Suppressor macrophage (primary cell): Measurements from ENCODE around the gene PLCB4.

Experiments used
- DNase-seq, 4 experiments: peaks; one replicate each; pipeline ENCODE4 v3.0.0-alpha.2; 2020 to 2022

PLCB4 gene

DNA sequence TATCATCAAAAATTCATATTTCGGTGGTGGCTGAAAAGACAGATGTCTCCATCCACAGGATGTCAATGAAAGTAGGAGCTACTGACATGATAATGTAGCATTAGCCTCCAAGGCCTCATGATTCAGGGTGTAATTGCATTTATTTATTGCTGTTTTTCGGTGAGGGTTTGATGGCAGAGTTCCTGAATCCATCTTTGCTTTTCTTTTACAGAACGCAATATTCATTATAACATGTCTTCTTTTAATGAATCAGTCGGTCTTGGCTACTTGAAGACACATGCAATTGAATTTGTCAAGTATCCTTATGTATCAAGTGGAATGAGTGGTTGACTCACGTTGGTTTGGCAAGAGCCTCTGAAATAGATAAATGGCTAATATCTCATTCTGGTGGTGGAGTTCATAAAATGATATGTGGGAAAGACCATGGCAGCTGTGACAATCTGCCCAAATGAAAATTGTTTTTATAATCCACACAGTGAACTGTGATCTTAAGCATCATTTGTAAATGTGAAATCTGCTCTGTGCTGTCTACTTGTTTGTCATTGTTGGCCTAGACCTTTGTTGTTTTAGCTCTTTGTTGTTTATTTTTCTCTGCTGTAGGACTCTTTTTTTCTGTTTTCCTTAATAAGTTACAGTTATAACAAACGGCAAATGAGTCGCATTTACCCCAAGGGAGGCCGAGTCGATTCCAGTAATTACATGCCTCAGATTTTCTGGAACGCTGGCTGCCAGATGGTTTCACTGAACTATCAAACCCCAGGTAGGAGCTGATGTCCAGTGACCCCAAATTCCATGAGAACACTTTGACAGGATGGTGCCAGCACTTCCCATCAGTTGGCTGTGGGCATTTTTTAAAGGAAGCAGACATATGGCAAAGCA lies 339.8 kb downstream of the PLCB4 start:
- DNase-seq = no peak

DNA sequence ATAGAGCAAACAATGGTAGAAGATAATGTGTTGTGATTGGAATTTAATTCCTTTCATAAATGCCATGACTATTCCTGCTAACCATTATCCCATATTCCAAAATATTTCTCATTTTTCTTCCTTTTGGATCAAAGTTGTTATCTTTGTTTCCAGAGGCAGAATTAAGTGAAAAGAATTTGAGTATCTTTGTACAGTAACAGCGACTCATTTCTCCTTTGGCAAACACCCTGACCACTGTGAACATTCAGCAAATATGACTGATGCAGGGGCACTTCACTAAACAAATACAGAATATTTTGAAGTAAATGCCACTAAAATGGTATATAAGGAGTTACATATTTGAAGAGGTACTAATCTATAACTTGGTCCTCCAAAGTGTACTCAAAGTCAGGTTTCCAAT lies 340.5 kb downstream of the PLCB4 start:
- DNase-seq = no peak

DNA sequence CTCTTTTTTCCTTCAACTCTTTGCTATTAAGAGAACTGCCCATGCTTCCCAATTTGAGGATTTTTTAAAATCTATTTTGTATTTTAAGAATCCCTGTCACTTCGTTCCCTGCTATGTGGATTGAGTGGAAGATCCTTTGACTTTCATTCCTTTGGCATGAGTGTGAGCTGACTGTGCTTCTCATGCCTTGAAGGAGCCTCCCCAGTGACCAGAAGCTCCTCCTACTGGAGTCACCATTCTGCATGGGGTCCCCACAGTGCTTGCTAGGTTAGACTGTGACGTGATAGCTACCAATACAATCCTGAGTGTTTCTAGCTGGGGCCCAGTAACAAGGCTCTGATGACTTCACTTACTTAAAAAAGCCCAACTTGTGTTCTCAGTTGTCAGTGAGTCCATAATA lies 341.1 kb downstream of the PLCB4 start:
- DNase-seq = no peak

DNA sequence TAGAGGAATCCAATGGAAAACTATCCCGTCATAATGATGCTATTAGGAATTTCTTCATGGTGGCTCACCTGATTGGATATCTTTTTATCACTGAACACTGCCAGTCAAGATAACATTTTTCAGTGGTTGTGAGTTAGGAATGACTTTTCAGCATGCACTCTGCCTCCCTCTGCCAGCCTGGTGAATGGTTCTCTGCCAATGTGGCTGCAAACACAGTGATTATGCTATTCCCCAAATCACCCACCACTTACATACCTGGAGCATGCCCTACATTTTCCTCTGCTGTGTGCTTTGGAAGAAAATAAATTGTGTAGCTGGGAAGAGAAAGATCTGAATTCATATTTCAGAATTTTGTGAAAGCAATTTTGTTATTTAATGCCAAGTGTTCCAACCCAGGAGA lies 342.9 kb downstream of the PLCB4 start:
- DNase-seq = no peak

GRCh38 chr20:9412309-9412708 lies 343.4 kb downstream of the PLCB4 start:
- DNase-seq = no peak

- DNase-seq = no peak
Measured at GRCh38 chr20:9413001-9413400, 344.1 kb downstream of the PLCB4 start.

- DNase-seq = no peak
Measured at GRCh38 chr20:9415426-9415825, 346.5 kb downstream of the PLCB4 start.

- no peak for DNase-seq
Measured at GRCh38 chr20:9416421-9416820, 347.5 kb downstream of the PLCB4 start.

DNA sequence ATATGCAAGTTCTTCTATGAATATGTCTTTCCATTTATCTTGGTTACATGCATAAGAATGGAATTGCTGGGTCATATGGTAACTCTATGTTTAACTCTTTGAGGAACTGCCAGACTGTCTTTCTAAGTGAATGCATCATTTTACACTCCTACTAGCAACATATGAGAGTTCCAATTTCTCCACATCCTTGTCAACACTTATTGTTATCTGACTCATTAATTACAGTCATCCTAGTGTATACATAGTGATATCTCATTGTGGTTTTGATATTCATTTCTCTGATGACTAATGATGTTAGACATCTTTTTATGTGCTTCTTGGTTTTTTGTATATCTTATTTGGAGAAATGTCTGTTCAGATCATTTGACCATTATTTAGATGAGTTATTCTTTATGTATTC lies 348.8 kb downstream of the PLCB4 start:
- no peak for DNase-seq

DNA sequence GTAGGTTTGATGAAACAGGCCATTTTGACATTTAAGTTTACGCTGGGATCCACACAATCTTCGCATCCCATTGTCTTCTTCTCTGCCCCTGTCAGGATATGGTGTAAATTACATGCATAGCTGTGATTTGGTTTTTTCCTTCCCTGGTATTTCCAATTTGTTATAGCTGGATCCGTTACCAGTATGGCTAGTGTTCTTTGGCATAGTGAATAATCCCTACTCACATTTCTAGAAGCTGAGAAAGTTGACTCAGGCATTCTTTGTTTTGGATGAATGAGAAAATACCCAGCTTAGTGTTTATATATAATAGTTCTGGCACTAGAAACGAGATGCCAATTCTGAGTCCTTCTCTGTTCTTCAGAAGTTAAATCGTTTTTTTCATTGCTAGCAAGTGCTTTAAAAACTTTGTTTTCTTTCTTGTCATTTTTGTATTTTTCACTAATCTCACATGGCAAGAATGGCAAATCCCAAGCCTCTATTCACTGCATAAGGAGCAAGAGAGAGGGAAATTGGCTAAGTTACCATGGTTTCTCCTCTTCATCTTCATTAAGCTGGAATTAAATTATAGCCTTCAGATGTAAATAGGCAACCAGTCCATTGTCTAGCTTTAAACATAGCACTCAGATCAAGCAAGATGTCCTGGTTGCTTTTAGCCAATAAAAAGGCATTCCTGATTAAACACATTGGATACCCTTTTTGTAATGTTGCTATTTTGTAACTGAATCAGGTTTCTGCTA lies 353.6 kb downstream of the PLCB4 start:
- DNase-seq = no peak

GRCh38 chr20:9424551-9424950 lies 355.7 kb downstream of the PLCB4 start:
- no peak for DNase-seq

DNA sequence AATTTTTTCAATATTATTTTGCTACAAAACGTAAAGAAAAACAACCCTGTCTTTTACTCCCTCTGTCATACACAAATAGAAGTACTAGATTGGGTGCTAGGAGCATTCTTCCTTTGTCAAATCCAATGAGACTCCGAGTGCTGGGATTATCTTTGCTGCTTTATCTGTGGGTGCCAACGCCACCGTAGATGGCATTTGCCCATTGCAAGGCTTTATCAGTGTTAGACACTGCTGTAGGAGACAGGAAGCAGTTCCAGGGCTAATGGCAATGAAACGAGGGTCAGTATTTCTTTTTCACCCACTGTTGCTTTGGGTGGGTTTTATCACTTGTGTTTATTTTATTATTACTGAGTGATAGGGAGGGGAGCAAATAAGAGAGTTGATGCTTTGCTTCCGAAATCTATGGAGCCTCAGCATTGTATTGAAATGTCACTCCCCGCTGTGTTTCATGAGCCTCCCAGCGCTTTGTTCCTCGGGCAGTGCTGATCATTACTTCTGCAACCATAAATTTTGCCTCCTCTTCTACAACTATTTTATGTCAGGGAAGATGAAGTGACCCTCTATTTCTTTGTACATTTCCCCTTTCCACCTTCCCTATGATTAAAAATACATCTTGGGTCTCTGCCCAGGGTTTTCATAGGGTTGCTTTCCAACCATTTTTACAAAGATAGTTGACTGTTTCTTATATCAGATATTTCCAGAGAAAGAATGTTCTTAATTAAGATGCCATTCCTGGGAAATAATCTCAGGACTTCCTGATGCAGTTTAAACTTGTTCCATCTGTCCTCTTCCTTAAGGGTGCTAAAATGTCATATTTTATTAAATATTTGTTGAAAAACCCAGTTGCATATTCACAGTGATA lies 358.8 kb downstream of the PLCB4 start:
- DNase-seq = no peak

DNA sequence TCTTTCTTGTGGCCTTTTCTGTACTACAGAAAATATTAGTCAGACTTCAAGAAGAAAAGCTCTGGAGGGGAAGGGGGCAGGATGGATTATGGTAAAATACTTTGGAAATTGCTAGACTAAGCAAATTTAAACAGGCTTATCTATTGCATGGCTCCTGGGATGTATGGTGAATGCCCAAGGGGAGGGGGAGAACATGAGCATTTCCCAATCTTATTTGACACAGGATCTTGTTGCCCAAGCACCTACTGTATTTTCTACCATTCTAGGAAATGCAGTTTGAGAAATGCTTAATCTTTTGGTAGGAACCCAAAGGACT lies 359.4 kb downstream of the PLCB4 start:
- DNase-seq = no peak

DNA sequence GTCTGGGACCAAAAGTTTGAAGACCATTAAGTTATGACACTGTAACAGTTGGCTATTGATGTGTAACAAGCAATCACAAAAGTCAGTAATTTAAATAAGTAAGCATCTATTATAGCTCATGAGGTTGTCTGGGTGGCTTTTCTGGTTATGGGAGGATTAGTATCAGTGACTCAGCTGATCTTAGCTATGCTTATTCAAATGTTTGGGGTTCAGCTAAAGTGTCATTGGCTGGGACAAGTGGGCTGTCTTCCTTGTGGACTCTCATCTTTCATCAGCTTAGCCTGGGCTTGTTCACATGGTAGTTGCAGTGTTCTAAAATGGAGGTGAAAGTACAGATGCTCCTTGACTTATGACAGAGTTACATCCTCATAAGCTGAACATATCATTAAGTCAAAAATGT lies 370.9 kb downstream of the PLCB4 start:
- no peak for DNase-seq

DNA sequence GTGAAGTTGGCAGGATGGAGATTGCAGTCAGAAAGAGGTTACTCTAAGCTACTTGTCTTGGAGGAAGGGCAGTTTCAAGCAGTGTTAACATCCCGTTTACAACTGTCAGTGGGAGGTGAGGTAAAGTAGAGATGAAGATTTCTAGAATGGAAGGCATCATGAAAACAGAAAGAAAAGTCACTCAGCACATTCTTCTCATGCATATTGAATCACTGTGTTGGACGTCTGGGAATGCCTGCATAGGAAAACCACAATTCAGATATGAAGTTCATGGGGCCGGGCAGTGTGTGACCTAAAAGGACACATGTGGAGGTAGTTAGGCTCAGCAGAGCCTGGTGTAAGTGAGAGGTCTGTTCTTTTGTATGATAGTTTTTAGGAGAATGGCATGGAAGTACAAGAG lies 372.0 kb downstream of the PLCB4 start:
- no peak for DNase-seq

DNA sequence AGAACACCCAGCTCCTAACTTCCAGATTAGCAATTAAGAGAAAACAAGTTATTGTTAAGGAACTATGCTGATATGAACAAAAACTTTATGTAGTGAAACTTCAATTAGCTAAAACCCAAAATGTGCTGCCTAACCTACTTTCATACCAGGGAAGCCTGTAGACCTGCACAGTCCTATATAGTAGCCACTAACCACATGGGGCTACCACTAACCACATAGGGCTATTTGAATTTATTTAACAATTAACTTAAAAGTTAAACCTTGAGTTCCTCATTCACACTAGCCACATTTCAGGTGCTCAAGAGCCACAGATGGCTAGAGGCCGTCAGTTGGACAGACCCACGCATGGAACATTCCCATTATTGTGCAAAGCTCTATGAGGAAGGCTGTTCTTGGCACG lies 373.1 kb downstream of the PLCB4 start:
- no peak for DNase-seq

DNA sequence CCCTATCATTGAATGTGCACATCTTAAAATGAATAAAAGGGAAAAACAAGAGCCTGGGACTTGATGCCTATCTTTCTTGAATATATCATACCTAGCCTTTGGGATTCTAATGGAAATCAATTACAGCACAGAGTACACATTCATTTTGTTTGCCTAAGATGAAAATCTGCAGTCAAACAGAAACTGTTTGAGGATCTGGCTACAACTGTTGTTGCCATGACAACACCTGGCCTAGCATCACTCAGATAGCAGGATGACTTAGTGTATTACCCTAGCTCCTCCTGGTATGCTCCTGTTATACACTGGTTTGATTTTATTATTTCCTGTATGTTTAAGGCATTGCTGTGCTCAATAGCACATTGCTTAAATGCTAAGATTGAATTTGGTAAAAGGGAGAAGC lies 374.0 kb downstream of the PLCB4 start:
- DNase-seq = no peak

- no peak for DNase-seq
Measured at GRCh38 chr20:9444921-9445320, 376.0 kb downstream of the PLCB4 start.

GRCh38 chr20:9447182-9447581 lies 378.3 kb downstream of the PLCB4 start:
- DNase-seq = no peak

GRCh38 chr20:9453201-9453600 lies 384.3 kb downstream of the PLCB4 start:
- no peak for DNase-seq

- peak in 3 of 4 experiments; percentile 15 to 38 (median 36) for DNase-seq
Measured at GRCh38 chr20:9454791-9455190, 385.9 kb downstream of the PLCB4 start.

GRCh38 chr20:9457136-9457535 lies 388.2 kb downstream of the PLCB4 start:
- DNase-seq = peak in 2 of 4 experiments; percentile 23 to 26

GRCh38 chr20:9458138-9458796 lies 389.4 kb downstream of the PLCB4 start:
- DNase-seq = peak; percentile 59 to 78 (median 64)
